GM12874 (cell line): ENCODE measurements around the gene MTRF1.
A peak's percentile ranks its signal among the peaks of the same experiment; 100 is the strongest.

Source experiments
- CTCF ChIP-seq: IDR thresholded peaks from 2 replicates; pipeline ENCODE4 v1.5.1; 2011; ENCODE audit warnings: low read depth, mild to moderate bottlenecking, control low read depth, low read length, moderate library complexity; ENCODE audit not compliant: insufficient read depth

MTRF1 gene

GRCh38 chr13:41231025-41231677 lies 32.2 kb downstream of the MTRF1 start:
- TF ChIP-seq CTCF = no peak

DNA sequence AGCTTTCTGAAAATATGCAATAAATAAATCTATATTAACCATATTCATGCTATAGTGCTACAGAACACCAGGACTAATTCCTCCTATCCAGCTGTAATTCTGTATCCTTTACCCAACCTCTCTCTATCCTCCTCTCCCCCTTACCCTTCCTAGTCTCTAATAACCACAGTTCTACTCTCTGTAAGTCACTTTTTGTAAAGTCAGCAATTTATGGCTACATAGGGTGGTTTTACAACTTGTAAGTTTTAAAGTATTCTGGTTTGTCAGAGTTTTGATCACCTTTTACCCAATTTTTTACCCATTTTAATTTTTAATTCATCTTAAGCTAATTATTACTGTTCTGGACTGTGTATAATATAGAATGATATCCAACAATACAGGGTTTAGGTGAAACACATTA lies 34.0 kb downstream of the MTRF1 start:
- TF ChIP-seq CTCF = no peak

GRCh38 chr13:41224113-41225110 lies 39.0 kb downstream of the MTRF1 start:
- no peak for TF ChIP-seq CTCF

DNA sequence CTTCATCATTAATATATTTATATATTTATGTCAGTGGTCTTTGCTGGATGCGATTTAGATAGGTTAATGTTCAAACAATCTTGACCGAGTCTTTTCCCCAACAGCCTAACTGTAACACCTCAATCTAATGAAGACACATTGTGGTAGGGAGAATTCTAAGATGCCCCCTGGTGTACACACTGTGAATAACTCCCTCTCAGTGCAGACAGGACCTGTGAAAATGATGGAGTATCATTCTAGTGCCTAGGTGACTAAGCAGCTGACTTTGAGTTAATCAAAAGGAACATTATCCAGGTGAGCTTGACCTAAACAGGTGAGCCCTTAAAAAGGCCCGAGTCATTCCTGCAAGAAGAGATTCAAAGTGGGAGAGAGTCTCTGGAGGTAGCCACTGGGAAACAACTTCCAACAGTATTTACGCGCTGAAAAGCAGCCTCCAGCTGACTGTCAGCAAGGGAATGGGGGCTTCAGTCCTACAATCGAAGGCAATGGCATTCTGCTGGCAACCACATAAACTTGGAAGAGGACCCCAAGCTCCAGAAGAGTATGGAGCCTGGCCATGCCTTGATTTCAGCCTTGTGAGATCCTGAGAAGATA lies 41.0 kb downstream of the MTRF1 start:
- TF ChIP-seq CTCF = peak; percentile 59; the same call in 1 of the 2 replicates

GRCh38 chr13:41220401-41220800 lies 43.0 kb downstream of the MTRF1 start:
- no peak for TF ChIP-seq CTCF

DNA sequence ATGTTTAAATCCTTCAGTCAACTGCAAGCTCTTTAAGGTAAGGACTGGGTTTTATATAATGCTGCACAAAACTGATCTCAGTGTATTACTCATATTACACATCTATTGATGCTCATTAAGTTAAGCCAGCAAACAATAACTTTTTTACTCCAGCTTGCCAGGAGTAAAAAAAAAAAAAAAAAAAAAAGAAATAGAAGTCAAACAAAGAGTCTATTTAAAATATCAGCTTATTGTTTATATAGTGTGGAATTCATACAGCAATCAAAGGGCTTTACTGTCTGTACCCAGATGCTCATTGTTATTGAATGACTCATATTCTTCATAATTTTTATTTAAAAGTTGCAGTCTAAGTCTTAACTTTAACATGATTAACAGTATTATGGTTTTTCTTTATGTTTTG lies 47.2 kb downstream of the MTRF1 start:
- no peak for TF ChIP-seq CTCF

DNA sequence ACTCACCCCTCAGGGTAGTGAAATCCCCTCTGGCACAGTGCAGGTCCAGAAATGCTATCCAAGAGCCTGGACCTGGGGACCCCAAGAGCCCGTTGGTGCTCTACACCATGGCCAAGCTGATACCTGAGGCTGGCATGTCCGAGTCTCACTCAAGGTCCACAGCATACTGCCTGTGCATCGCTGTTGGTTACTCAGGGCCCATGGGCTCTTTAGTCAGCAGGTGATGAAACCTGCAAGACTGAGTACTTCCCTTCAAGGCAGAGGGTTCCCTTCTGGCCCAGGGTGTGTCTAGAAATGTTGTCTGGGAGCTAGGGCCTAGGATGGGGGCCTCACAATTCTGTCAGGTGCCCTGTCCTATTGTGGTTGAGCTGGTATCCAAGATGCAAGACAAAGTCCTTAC lies 49.5 kb downstream of the MTRF1 start:
- TF ChIP-seq CTCF = no peak
